DMS53 treated with DMSO at 0.1 percent for 48 hours (cell line): Measurements from ENCODE around the gene AP1B1.

Source experiments
- DNase-seq: peaks from one replicate; lab custom pipeline; 2025; ENCODE audit not compliant: unreplicated experiment; lab: John Stamatoyannopoulos, UW

Gene AP1B1

GRCh38 chr22:29334148-29334547, 54.2 kb downstream of the AP1B1 start:
- DNase-seq: no peak

- no peak for DNase-seq
These were observed 55.4 kb downstream of the AP1B1 start for GRCh38 chr22:29332886-29333496.

DNA sequence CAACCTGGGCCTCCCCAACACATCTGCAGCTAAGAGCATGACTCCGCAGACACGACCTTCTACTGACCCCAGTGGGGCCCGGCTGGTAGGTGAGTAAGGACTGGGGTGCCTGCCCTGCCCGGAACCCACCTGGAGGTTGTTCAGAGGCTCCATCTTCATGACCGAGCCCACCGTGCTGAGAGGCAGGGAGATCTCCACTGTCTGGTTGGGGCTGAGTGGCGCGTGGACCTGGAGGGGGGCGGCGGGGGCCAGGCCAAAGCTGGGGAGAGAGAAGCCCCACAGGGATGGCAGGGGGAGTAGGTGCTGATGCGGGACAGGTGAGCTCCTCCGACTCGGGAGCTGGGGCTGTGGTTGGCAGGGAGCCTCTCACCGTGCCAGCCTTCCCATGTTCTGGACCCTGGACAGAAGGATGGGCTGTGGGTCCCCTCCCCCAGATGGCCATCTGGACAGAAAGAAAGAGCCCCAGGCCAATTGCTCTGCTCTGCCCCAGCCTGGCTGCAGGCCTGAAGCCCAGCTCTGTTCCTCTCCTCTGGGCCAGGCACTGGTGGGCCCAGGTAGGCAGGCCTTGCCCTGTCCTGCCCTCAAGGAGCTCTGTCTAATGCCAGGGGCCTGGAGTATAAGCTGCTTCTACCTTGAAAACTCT, 56.6 kb downstream of the AP1B1 start:
- no peak for DNase-seq

- no peak for DNase-seq
These were observed 57.2 kb downstream of the AP1B1 start for GRCh38 chr22:29331213-29331612.

- peak; percentile 22 for DNase-seq
These were observed 57.6 kb downstream of the AP1B1 start for GRCh38 chr22:29330753-29331152.

GRCh38 chr22:29330291-29330690, 58.1 kb downstream of the AP1B1 start:
- no peak for DNase-seq

GRCh38 chr22:29329581-29329980, 58.8 kb downstream of the AP1B1 start:
- DNase-seq: no peak

- DNase-seq: no peak
These were observed 59.5 kb downstream of the AP1B1 start for GRCh38 chr22:29328566-29329500.

DNA sequence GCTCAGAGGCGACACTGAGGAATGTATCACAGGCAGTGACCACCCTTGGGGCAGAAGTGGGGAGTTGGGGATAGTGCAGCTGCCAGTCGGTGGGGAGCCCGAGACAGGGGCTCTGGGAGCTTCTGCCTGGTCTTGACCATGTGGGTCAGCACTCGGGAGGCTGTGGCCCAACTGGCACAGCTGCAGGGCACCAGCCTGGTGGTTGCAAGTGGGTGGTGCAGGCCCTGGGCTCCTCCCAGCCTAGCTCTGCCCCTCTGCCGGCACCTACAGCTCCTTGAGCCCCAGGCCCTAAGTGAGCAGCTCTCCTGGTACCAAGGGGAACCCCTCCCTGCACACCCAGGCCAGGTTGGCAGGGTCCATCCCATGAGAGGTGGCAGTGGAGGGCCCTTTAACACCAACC, 60.3 kb downstream of the AP1B1 start:
- DNase-seq: no peak

GRCh38 chr22:29327089-29327764, 61.1 kb downstream of the AP1B1 start:
- no peak for DNase-seq

DNA sequence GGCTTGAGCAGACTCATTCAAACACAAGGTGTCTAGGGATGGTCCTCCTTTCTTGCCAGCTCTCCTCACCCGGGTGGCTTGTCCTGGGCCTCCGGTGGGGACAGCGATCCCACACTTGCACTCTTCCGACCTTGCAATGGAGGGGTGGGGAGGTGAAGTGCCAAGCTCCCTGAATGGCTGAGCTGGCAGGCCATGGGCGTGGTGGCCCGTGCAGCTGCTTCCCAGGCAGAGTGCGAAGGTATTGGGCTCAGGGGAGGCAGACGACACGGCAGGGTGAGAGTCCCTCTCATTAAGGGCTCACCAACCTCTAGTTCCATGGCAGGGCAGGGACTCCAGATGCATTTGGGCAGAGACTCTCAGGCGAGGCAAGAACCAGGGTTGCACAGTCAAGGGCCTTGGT, 61.9 kb downstream of the AP1B1 start:
- no peak for DNase-seq

DNA sequence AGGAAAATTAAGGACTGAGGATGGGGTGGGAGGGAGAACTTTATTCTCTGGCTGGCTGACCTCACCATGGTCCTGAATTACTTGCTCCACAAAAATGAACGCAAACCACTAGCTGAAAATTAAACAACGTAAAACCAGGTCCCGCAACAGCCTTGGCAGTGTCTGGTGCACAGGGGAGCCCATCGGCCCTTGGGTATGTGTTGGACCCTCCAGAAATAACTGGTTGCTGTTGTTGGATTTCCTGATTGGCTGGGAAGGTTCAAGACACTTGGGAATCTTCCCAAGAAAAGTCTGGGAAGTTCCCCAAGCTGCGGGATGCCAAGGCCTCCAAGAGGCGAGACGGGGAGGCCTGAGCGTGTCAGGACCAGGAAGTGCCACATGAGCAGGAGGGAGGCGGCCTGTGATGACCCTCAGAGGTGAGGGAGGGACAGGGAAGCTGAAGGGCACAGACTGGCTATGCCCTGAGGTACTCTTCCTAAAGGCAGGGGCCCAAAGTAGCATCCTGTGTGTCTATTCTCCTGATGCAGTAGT, 62.5 kb downstream of the AP1B1 start:
- no peak for DNase-seq

DNA sequence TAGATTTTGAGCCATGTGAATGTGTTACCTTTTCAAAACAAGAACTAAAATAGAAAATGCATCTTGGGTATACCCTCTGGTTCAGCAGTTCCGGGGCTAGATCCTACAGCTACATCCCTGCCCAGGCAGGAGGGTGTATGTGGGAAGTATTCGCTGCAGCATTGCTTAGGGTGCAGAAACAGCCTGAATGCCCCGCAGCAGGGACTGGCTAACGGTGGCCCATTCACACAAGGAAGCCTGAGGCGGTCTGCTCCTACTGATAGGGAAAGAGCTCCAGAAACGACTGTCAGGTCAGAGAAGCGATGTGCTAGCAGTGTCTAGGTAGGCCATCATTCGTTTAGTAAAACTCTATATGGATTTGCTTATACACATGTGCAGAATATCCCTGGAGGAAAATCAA, 63.0 kb downstream of the AP1B1 start:
- DNase-seq: no peak

- no peak for DNase-seq
These were observed 64.7 kb downstream of the AP1B1 start for GRCh38 chr22:29323641-29324040.

DNA sequence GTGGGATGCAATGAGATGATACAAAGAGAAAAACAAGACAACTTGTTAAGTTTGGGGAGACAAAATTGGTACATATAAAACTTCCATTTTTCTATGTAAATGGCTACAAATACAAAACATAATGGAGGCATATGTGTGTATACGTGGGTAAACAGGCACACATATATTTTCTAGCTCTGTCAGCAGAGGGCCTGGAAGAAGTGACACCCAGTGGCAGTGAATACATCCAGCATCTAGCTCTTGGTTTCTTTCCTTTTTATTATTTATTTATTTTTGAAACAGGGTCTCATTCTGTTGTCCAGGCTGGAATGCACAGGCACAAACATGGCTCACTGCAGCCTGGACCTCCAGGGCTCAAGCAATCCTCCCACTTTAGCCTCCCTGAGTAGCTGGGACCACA, 67.8 kb downstream of the AP1B1 start:
- DNase-seq: no peak

- DNase-seq: no peak
These were observed 69.3 kb downstream of the AP1B1 start for GRCh38 chr22:29319072-29319471.

DNA sequence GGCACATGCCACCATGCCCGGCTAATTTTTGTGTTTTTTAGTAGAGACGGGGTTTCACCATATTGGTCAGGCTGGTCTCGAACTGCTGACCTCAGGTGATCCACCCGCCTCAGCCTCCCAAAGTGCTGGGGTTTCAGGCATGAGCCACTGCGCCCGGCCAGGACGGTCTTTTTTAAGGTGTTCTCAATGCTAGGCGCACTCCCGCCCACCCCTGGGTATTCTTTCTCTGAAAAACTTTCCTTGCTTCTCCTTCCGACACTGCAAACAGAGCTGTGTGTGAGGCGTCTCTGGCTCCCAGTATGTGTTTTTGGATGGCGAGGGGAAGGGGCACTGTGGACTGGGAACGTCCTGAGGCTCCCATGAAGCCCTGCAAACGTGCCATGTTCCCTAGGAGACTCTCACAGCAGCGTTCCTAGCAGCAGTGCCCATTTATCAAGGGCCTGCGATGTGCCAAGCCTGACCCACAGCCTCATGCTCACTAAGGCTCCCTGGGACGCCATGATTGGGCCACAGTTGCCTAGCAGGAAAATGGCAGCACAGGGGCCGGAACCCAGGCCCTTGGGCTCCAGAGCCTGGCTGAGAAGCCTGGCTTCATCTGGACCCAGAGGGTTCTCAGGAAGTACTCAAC, 70.4 kb downstream of the AP1B1 start:
- DNase-seq: no peak

DNA sequence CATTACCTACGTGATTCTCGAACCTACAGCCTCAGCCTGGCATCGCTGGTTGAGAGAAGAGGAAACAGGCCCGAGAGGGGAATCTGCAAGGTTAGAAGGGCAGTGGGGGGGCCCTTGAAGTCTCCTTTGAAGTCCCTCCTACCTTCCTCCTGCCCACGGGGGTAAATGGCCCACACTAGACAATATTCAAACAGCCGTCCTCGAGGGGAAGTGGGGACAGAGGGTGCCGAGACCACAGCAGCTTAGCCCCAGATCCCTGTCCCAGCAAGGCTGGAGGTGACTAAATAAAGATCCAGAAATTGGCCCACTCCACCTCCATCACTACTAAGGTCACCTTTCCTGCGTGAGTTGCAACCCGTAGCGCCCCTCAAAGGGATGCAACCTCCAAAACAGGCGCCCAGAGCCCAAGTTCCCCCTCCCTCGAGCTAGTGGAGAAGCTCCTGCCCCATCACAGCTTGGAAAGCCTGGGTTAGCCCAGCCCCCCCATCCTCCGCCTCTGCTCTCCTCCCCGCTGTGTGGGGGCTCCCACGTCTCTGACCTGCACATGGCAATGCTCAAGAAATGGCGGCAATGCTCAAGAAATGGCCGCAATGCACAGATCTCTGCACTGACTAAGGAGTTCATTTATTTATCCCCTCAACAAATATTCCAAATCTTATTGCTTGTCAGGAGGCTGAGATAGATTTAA, 72.1 kb downstream of the AP1B1 start:
- no peak for DNase-seq

DNA sequence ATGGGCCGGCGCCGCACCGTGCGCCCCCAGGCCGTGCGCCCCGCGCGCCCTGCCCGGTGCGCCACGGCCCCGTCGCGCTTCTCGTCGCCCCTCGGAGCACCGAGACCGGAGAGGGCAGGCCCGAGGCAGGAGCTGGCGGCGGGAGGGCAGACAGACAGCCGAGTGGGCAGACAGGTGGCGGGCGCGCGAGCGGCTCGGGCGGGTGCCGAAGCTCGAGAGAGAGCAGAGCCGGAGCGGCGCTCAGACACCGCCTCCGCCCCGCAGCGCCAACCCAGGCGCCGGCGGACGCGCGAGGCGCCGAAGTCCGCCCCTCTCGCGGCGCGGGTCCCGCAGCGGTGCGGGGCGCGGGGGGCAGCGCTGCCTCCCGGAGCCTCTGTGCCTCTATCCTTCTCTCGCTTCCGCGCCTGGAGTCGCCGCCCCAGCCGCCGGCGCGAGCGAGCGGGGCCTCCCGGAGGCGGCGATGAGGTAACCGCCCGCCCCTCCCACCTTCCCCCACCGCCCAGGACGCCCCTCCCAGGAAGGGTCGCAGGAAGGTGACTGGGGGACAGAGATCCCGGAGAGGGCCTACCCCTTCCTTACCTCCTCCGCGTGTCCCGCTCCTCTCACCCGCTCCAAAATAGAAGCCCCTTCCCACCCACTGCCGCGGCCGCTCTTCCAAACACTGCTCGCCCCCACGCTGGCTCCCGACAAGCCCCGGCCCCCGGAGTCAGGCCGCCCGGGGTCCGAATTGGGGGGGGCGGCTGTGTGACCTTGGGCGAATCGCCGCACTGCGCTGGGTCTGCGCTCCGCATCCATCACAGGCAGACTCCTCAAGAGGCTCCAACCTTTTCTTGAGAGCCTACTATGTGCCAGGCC, 72.9 kb downstream of the AP1B1 start, which contains the start of gene RASL10A:
Gene RASL10A (minus strand): TSS at position 412 of the 855 bp plus-strand sequence. CDS start 451 bp downstream, outside the sequence.
- no peak for DNase-seq
